EH (cell line): ENCODE data around the gene CCL5.
"Not testable (repeated sequence)": the region's sequence is repeated elsewhere in the genome, so short reads cannot be mapped to it uniquely, and the experiment has no call there.

Experiments used
- DNase-seq: peaks from one replicate; pipeline ENCODE4 v3.0.0-alpha.2; 2015; ENCODE audit warnings: low read depth

The CCL5 gene

DNA sequence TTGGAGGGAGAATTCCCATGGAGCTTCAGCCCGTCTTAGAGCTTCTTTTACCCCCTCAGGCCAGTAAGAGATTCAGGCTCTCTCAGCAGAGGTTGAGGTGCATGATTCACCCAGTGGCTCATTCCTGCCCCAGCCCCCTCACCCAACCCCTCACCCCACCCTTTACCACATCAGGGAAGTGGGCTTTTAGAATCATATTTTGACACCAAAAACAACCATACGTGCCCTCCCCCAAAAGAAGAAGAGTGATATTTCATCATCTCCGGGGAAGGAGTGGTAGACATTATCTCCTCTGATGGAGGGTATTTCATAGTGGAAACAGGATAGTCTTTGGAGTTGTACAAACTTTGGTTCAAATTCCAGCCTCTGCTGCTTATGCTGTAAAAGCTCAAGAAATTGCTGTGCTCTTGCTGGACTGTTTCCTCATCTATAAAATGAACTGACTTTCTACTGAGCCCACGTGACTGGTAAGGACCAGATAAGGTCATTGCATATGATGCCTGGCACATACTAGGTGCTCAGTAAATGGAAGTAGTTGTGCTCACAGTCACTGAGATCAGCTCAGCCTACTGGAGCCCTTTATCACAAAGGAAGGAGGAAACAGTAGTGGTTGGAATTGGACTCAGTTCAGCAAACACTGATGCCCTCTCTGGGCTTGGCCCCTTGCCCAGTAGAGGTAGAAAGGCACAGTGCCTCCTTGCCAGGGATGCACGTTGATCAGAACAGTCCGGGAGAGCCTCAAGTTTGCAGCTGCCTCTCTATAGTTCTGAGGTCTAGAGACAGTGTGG, 18.3 kb upstream of the CCL5 start:
- no peak for DNase-seq

DNA sequence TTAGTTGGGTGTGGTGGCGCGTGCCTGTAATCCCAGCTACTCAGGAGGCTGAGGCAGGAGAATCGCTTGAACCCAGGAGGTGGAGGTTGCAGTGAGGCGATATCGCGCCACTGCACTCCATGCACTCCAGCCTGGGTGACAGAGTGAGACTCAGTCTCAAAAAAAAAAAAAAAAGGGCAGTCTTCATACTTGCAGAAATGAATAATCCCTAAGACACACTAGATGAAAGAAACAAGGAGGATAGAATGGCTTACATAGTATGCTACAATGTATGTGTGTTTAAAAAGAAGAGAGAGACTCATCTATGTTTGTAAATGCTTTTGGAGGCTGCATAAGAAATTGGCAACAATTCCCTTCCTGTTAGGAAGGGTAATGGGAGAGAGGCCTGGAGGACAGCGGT, 17.6 kb upstream of the CCL5 start:
- not testable (repeated sequence) for DNase-seq

DNA sequence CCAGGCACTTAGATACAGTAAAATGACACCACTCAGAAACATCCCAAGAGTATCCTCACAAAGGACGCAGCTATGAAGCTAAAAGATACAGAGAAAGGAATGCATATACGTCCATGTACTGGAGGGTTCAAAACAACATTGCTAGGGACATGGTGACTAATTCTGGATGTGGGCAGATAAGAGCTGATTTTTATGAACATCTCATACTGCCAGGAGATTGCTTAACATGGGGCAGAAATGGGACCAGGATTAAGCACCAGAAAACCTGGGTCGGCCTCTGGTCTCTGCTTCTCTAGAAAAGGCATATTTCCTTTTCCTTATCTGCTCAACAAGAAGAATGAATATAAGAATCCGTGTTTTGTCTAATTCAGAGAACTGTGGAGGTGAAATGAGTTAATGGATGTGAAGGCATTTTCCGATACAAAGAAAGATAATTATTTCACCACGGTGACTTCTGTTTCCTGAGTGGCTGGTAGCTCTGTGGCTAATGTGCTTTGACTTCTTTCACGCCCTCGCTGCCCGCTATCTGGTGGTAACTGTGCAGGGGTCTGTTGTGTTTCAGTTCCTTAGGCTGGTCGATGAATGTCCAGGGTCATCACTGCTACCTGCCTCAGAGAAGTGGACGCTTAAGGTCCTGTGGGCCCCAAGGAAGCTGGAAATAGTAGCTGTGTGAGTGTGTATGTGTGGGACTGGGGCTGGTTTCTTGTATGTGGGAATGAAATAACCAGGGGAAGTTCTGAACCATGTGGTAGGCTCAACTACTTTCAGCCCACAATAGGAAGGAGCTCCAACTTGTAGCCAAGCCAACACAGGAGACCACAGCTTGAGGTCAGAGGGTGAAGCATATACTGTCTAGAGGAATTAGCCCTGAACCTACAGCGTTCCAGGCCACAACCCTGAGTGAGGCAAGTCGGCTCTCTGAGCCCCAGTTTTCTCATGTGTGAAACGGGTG, 15.8 kb upstream of the CCL5 start:
- DNase-seq: peak; percentile 41

DNA sequence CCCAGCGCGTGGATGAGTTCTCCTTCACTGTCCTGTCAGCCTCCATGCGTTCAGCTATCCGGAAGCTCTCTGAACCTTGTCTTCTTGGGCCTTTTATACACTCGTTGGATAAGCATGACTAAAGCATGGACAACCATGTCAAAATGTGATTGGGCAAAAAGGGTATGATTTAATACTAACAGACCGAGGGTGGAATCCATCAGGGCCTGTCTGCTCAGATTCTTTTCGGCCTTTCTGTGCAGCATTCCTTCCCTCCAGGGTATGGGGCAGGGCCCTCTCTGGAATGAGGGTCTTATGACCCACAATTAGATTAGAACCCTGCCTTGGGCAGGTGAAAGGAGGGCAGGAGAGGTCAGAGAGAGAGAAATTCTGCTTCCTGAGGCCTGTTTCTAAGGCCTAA, 14.0 kb upstream of the CCL5 start:
- no peak for DNase-seq

DNA sequence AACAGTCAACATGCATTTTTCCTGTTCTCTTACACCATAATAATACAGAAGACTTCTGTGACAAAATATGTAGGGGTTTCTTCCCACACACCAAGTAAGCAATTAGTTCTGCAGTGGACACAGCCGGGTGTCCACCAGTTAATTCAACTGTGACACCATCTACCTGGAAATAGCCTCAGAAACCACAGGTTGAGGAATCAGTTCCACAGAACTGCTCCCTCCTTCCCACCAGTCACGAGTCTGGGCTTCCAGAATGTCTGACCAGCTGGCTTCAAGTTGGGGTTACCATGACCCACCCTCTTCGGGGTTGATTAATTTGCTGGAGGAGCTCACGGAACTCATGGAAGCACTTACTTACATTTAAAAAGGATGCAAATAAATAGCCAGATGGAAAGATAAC, 13.6 kb upstream of the CCL5 start:
- DNase-seq: no peak

DNA sequence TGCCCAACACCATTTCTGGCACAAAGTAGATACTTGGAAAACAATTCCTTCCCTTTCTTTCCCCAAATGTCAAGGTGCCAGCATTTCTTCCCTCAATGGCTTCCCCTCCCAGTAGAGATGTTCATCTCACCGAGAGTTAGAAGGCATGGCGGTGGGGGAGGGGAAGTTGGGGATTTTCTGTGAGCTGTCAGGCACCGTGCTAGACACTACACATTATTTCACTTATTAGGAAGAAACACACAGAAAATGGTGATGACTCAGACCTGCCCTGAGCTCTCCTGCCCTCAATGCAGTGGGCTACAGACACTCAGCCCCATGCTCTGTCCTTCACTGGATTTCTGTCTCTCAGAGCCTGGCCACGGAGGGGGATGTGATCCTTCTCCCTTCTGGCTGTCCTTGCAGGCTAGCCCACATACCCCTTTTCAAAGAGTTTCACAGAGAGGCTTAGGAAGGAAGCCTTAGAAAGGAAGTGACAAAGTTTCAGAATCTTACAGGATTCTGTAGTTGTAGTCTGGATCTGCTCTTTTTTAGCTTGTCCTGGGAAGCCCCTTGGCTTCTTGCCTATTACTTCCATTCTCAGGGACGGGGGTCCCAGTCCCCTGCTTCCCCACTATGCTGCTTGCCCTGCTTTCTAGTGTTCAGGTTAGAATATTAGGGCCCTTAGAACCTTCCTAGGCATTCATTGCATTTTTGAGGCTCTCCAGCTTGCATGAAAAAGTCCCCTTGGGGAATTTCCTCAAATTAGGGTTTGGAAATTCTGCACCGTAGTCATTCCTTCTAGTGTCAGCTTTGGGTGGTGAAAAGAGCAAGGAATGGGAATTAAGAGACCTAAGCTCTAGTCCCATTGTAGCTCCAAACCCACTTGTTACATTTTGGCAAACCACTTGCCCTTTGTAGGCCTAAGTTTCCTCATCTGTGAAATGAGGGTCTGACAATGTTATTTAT, 12.2 kb upstream of the CCL5 start:
- DNase-seq: peak; percentile 40

DNA sequence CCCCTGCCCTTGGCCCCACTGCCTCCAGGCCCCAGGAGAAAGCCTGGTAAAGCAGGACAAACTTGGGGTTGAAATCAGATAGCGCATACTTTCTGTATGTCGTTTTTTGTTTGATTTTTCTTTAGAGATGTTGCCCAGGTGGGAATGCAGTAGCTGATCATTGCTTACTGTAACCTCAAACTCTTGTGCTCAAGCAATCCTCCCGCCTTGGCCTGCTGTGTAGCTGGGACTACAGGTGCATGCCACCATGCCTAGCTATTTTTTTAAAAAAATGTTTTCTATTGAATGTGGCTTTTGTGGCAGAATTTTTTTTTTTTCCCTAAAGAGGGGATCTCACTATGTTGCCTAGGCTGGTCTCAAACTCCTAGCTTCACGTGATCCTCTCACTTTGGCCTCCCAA, 11.1 kb upstream of the CCL5 start:
- DNase-seq: no peak

DNA sequence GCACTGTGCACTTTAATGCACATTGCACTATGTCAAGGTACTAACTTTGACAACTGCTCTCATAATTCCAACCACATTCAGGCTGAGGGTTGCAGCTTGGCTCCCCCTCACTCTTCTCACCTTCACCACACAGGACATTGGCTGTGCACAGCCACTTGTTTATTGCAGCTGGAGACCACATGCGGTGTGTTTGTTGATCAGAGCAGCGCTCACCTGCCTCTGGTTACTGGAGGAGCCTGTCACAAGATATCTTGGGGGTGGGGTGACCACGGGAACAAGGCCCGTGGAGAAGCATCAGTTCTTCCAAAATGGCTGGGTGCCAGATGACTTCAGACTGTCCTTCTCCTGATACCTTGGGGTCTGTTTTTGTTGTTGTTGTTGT, 10.6 kb upstream of the CCL5 start:
- DNase-seq: no peak

DNA sequence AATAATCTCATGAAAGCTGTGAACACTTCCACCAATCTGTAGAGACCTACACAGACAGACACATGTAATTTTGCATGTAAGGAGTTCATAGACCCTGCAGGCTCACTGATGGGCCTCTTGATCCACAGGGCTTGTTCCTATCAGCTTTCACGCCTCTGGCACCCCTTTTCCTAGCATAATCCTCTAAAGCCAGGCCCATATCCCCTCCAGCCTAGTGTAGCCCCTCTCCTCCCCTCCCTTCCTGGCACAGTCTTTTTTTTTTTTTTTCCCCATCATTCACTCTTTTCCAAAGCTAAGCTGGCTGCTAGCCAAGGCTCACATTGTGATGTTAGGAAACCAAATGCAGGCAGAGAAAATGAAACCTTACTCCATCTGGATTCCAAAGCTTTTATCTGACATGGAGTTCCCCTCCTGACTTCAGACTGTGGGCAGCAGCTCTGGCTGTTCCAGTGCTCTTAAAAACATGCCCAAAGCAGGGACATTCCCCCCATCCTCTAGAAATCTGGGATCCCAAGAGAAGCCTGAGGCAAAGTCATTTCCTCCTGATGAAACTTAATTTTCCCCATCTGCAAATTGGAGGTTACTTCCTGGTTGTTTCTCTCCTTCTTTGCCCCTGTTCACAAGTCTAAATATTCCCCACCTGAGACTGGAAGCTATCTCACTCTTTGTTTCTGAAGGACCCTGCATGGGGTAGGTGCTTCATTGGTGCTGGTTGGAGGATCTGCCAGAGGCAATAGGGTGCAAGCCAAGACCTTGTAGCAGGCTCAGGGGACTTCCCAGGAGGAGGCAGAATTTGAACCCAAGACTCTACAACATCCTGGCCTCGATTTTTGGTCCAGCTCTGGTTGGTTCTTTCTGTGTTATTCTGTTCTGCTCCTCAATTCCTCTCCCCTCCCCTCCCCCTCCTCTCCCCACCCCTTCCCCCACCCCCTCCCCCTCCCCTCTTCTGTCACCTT, 9.9 kb upstream of the CCL5 start:
- DNase-seq: peak; percentile 67

DNA sequence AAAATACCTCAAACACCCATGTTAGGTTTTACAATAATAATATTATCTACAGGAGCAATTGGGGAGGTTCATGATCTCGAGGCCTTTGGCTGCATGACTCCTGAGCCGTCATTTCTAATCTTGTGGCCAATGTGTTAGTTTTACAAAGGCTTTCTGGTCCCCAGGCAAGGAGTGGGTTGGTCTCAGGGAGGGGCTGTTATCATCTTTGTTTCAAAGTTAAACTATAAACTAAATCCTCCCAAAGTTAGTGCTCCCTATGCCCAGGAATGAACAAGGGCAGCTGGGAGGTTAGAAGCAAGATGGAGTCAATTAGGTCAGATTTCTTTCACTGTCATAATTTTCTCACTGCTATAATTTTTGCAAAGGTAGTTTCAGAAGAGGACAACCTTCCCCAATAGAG, 9.1 kb upstream of the CCL5 start:
- DNase-seq: no peak

DNA sequence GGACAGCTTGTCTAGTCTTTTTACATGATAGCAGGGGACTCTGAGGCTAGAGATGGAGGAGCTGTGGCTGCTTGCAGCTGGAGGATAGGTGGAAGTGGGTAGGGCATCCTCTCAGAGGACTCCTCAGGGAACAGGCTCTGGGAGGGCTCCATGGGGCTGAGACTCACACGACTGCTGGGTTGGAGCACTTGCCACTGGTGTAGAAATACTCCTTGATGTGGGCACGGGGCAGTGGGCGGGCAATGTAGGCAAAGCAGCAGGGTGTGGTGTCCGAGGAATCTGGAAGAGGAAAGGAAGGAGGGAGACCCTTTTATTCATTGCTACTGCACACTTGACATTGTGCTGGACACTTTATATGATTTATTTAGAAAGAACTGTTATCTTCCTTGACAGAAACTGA, 1.8 kb downstream of the CCL5 start:
- no peak for DNase-seq

DNA sequence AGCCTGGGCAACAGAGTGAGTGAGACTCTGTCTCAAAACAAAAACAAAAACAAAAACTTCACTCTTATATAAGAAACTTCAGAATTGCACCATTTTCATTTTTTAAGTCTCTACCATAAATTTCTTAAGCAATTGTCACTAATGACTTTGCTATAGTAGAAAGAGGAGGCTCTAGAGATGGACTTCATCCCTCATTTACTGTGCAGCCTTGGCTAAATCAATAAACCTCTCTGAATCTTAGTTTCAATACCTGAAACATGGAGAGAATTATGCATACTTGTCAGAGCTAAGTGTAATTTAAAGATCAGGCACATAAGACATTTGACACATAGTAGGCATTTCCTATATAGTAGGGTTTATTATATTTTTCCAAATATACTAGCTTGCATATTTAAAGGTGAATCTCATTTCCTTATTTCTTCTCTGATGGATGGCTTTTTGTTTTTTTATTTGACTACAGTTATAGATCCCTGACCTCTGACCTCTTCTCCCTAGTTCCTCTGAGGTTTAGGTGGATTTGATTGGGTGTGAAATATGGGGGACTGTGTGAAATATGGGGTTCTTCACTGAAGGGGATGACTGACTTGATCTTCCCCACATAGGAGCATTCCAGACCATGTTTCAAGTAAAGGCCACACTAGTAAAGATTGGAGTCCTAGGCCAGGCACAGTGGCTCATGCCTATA, 2.7 kb downstream of the CCL5 start:
- no peak for DNase-seq

DNA sequence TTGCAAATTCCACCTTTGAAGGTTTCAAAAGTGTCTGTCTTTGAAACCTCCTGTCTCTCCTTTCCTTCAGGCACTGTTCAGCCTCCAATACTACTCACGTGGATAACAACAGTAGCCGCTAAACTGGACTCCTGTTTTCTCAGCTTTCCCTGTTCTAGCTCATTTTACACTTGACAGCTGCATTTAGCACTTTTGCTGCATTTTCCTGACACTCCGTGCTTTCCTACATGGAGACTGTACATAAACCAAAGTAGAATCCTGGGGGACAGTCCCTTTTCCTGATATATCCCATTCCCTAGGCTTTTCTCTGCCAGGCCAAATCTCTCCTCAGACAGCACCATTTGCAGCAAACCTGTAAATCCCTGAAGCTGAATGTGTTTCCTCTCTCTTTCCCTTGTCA, 3.6 kb downstream of the CCL5 start:
- DNase-seq: no peak

DNA sequence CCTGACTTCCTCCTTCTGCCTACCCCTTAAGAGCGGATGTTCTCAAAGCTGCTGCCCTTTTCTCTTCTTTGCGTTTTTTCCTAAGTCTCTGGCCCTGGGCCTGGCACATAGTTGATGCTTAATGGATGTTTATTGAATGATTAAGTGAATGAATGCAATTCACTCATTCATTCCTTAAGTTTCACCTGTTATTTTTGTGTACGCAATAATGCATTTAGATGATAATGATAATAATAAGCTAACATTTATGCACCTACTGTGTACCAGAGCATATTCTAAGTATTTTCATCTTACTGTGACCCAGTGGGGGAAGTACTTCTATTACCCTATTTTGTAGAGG, 4.4 kb downstream of the CCL5 start:
- DNase-seq: no peak

DNA sequence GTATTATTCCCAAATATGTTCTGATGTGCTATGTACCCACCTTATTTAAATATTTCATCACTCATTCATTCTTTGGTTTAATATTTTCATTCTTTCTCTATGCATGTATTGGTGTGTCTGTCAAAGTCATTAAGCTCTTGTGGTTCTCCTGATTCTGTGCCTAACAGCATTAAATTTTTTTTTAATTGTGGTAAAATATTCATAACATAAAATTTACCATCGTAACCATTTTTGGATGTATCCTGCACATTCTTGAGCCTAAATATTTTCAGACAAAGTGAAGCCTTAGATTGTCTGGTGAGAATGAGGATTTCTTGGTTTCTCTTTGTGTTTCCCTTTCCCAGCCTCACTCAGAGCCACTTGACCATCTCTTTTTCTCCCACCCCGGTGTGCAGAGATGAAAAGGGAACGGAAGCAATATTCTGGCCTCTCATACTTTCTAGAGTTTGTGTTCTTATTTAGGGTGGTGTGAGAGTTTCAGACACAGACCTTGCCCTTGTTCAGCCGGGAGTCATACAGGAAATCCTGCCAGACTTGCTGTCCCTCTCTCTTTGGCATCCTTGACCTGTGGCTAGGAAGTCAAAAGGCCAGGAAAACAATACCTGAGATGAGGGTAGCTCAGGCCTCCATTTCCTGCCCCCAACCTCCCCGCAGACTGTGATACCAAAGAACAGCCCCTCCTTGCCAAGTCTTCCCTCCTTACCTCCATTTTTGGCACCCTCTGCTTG, 4.9 kb downstream of the CCL5 start:
- no peak for DNase-seq

DNA sequence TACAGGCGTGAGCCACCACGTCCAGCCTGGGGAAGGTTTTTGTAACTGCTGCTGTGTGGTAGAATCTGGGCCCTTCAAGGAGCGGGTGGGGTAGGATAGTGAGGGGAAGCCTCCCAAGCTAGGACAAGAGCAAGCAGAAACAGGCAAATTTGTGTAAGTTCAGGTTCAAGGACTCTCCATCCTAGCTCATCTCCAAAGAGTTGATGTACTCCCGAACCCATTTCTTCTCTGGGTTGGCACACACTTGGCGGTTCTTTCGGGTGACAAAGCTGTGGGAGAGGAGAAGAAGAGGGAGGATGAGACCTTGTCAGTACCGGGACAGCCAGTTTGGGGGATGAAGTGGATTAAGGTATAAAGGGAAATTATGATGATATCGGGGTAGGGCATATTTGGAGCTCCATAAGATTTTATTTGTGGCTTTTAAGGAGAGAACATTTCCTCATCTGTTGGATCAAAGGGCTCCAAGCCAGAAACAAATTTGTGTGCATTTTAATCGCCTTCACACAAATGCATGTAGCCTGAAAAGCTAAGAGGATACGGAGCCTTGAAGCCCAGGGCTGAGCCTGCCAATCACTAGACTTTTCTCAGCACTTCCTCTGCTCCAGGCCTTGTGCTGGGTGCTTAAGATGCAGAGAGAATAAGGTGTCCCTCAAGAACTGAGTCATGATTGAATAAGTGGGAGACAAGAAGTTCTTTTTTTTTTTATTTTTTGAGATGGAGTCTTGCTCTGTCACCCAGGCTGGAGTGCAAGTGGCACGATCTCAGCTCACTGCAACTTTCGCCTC, 7.8 kb downstream of the CCL5 start:
- DNase-seq: no peak

DNA sequence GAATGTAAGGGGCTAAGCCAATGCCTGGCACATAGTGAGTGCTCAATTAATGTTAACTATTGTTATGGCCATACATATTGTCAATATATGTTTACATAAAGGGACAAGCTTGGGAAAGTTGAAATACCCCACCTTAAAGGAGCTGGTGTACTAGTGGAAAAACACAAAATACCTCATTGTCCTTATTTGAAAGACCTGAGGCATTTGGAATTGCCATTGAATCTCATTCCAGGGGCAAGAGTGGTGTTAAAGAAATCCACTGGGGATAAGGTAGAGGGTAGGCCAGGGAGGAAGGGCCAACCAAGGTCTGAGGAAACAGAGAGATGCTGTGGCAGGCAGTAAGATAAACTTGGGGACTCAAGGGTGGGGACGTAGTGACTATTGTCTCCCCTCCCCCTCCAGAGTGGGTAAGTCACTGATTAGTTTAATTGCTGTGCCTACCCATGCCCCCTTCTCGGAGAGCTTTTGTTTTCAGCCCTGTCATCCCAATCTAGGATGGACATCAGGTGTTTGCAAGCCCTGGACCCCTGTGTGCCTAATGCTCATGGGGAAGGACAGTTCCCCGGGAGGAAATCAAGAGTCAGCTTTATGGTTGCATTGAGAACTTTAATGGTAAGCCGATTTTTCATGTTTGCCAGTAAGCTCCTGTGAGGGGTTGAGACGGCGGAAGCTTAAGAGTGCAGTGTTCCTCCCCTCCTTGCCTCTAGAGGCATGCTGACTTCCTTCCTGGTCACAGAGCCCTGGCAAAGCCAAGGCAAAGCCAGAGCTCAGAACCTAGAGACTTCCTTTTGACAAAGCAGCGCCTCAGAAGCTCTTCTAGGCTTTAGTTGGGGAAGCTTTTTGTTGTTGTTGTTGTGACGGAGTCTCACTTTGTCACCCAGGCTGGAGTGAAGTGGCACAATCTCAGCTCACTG, 9.0 kb downstream of the CCL5 start:
- DNase-seq: no peak

DNA sequence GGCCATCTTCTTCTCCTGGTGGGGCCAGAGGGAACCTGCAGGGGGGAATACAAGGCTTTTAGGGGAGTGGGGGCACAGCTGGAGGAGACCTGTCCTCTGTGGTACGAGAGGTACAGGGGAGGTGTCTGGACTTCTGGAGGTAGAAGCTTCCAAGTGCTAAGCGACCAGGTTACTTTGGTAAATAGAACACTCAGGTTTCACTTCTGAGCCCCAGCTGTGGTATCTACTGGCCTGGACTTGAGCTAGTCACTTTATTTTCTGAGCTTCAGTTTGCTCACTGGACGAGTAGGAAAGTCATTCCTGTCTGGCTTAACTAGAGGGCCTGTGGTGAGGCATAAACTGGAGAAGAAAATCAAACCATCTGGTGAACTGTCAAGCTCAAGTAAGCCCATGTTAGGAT, 11.4 kb downstream of the CCL5 start, which contains the start of gene HEATR9:
Gene HEATR9, minus strand, starts transcription at position 155 of the 400 bp plus-strand sequence. Its CDS starts 149 bp downstream, at position 6.
- DNase-seq: no peak
